ENCODE data around the gene MYOZ3. TPM values are rescaled to one million over a fixed set of nuclear protein-coding genes. Genes with fewer than 3 reads are reported as not detected.

MYOZ3 gene
- total RNA-seq, 1 donor from 2014 or later: 4.6 TPM

- Histone ChIP-seq H3K27me3 (ENCODE audit: control insufficient read depth, insufficient read depth, low read length) (no peaks in the 10 kb centered on the region), H3K36me3 (ENCODE audit: control insufficient read depth, insufficient read depth, low read length) (no peaks in the 10 kb centered on the region), H3K4me3 (ENCODE audit: low read depth, low read length) (no peak overlapping the region)
- no peak for TF ChIP-seq CTCF (IDR thresholded peaks at IDR 0.05; ENCODE audit: insufficient read depth, low read length, poor library complexity, severe bottlenecking)
- DNase-seq (ENCODE audit: low read depth): no peak
Observed at GRCh38 chr5:150723845-150724244, 62.8 kb downstream of the MYOZ3 start.

Other genes with a start within 250 kb of the MYOZ3 start
- 119 and 126 TPM in 2 replicates for gene CD74, start 248.3 kb upstream of the MYOZ3 start, total RNA-seq
- gene RPS14, start 211.5 kb upstream of the MYOZ3 start, total RNA-seq: 3,131 and 3,855 TPM in 2 replicates
- gene NDST1, start 153.1 kb upstream of the MYOZ3 start, total RNA-seq: 155 and 192 TPM in 2 replicates
- 3.4 and 4.0 TPM in 2 replicates for gene SYNPO, start 20.6 kb upstream of the MYOZ3 start, total RNA-seq
- gene RBM22, start 39.8 kb downstream of the MYOZ3 start, total RNA-seq: 55.6 and 56.7 TPM in 2 replicates
- 40.3 and 54.0 TPM in 2 replicates for gene DCTN4, start 97.8 kb downstream of the MYOZ3 start, total RNA-seq
- 9.7 and 9.8 TPM in 2 replicates for gene SMIM3, start 117.5 kb downstream of the MYOZ3 start, total RNA-seq
- not detected in 2 replicates for gene IRGM, start 185.3 kb downstream of the MYOZ3 start, total RNA-seq
- 8.5 and 9.2 TPM in 2 replicates for gene ZNF300, start 243.7 kb downstream of the MYOZ3 start, total RNA-seq

Data from kidney epithelial cell (primary cell).